GM18517 (cell line): ENCODE measurements around the gene STK39.

ENCODE experiments used
- ATAC-seq: cut with Tn5 transposase; IDR thresholded peaks from one replicate; pipeline ENCODE4 v1.9.1; 2021; ENCODE audit warnings: mild to moderate bottlenecking, moderate library complexity; ENCODE audit not compliant: unreplicated experiment

Gene STK39

DNA sequence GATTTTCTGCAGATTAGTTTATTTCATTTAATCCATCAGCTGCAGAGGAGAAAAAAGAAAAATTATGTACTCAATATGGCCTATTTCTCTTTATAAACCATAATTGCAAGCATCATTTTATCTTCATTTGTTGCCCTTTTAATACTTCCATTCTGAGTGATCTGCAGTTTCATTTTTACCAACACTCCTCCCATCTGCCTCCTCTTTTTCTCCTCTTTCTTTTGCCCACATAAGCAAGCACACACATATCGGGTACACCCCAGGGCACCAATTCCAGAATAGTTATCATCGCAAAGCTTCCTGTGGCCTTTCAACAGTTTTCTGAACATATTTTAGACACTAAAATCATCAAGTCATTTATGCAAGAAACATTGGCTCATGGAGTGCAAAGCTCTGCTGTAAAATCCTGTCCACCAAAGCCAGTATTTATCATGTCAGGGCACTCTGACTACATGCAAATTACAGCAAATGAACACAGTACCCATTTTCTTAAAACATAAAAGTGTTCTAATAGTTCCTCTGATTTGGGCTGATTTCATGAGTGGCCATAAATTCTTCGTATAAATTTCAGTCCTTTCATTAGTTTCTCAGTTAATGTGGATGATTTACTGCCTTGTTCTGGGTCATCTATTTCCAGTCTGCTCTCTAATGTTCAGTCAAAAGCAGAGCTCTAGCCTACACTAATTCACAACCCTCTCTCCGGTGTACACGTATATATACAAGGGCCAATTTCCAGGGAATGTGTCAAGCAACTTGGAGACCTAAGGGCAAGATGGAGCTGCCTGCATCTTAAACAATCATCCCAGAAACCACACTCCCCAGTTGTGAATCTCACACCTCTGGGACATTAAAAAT lies 281.3 kb downstream of the STK39 start:
- no peak for ATAC-seq

DNA sequence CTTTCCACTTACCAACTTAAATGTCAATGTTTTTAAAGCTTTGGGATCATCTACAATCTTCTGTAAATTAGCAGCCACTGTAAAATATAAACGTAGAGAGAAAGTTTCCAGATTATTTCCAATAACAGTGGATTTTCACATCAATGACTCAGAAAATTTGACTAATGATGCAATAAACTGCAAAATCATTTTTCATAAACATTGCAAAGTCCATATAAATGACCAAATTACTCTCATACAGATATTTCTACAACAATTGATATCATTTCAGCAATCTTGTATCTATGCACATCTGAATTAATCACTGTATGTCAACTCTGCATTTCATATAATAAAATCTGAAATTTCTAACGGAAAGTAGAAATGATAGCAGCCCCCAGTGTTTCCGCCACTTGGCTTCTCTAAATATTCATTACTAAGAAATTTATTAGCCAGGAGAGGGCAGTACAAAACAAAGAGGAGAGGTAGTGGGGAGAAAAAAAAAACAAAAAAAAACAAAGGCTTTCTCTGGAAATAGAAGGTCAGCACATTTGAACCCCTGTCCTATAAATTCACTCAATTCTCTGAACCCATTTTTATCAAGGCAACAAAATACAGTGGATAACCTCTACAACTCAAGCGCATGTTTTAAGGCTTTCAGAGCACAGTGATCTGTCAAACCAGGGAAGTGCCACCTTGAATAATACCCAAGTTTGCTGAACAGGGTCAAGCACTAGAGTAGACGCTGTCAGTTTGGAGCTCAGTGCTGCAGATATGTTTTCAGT lies 282.6 kb downstream of the STK39 start:
- no peak for ATAC-seq

GRCh38 chr2:167963899-167964649 lies 283.3 kb downstream of the STK39 start:
- ATAC-seq: no peak

DNA sequence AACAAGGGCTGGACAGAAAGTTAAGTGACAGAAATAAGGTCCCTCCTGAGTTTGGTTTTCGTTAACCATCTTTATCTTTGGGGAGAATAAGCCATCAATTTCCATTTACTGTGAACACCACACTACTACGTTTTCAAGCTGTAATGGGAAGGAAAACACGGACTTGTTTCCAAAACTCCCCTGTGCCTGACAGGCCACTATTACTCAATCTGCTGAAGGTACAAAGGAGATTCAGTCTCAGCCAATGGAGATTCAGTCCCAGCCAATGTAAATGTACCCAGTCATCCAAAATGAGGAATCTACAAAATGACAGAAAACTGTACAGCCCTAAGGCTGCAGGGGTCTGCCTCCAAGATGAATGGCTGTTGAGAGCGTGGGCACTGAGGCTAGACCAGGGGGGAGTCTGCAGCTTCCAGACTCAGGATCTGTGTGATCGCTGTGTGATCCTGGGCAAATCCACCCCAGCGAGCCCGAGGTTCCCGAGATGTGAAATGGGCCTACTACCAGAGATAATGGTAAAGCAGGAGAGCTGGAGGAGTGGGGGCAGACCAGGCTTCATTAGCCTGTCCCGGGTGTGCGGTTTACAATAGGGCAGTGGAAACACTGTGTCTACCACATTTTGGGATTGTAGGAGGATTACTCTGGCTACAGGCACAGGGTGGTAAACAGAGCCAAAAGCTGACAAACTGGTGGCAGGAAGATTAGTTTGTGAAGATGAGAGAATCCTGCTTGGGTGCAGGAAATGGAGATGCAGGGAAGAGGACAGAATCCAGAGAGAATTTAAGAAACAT lies 284.8 kb downstream of the STK39 start:
- no peak for ATAC-seq

GRCh38 chr2:167961536-167962048 lies 285.8 kb downstream of the STK39 start:
- no peak for ATAC-seq

GRCh38 chr2:167960089-167960747 lies 287.2 kb downstream of the STK39 start:
- no peak for ATAC-seq

- ATAC-seq: no peak
Observed at GRCh38 chr2:167957662-167958061, 289.7 kb downstream of the STK39 start.

DNA sequence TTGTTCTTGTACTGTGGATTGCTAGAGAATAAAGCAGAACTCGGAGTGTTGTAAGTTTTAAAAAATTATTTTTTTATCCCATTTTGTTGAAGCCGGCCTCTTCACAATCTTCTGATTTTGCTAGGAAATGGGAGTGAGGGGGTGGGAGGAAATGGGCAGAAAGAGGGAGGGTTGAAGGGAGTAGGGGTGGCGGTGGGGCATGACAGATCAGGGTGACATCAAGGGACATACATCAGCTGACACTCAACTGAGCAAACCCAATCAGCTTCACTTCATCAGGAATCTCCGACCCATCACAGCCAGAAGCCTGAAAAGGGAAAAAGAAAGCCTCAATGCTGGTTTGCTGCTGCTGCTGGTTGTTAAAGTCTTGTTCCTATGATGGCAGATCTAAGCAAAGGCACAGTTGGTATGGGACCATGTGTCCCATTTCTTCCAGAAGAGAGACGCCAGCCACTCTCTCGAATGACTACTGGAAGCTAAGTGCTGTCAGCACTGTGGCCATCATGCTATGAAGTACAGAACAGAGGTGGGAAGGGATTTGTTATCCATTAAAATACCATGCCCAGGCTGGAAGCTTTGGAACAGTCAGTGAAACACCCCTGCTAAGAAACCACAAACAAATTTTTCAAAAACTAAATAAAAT lies 292.0 kb downstream of the STK39 start:
- ATAC-seq: no peak

DNA sequence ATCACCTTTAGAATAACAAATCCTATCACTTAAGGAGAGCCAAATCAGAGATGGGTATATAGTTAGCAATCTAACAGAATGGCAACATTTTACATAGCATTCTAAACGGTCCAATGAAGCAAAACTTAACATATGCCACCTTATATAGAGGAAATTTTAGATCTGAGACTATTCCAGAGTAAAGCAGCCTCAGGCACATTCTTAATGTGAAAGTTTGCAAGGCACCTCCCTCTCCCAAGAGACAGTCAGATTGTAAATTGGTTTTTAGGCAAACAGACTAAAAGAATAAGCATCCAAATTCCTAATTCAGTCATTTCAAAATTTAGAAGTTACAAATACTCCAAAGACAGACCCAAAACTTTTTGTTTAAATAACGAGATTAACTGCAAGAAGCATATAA lies 292.9 kb downstream of the STK39 start:
- ATAC-seq: no peak

GRCh38 chr2:167953776-167954175 lies 293.6 kb downstream of the STK39 start:
- no peak for ATAC-seq

- no peak for ATAC-seq
Observed at GRCh38 chr2:167950571-167950970, 296.8 kb downstream of the STK39 start.

GRCh38 chr2:167946441-167946841 lies 301.0 kb downstream of the STK39 start:
- no peak for ATAC-seq

- ATAC-seq: no peak
Observed at GRCh38 chr2:167945660-167946368, 301.6 kb downstream of the STK39 start.

DNA sequence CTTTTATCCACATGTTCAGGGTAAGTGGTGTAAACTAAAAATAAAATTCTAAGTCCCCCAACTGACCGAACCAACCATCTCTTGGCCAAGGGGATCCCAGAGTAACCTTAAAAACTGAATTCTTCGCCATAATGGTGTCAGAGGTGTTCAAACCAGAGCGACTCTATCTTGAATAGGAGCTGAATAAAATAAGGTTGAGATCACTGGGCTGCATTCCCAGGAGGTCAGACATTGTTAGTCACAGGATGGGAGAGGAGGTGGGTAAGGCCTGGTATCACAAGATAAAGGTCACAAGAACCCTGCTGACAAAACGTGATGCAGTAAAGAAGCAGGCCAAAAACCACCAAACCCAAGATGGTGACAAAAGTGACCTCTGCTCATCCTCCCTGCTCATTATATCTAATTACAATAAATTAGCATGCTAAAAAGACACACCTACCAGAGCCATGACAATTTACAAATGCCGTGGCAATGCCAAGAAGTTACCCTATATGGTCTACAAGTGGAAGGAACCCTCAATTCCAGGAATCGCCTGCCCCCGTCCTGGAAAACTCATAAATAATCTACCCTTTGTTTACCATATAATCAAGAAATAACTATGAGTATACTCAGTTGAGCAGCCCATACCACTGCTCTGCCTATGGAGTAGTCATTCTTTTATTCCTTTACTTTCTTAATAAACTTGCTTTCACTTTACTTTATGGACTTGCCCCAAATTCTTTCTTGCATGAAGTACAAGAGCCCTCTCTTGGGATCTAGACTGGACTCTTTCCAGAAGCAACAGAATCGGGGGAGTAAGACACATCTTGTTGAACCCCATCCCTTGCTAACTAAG lies 302.4 kb downstream of the STK39 start:
- ATAC-seq: no peak

DNA sequence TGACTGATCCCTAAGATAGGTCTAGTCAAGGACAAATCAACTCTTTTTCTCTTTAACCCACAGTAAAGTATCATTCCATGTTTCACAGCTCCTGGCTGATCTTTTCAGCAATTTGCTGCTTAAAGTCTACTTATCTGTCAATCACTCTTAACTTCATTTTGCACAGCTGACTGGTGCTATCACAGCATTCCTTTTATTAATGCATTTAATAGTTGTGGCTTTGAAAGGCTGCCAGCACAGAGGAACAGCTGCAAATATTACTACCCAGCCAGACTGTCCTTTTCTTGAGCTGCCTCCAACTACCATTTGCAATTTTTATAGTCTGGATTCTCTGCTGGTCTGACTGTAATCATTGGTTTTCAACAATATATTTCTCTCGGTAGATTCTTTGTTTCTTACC lies 303.5 kb downstream of the STK39 start:
- ATAC-seq: no peak

DNA sequence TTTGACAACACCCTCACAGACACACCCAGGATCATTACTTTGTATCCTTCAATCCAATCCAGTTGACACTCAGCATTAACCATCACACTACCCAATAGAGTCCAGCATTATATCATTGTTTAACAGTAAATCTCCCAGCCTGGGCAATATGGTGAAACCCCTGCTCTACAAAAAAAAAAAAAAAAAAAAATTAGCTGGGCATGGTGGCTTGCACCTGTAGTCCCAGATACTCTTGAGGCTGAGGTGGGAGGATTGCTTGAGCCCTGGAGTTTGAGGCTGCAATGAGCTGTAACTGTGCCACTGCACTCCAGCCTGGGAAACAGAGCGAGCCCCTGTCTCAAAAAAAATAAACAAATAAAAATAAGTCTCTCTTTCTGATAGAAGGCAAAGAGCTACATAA lies 304.0 kb downstream of the STK39 start:
- ATAC-seq: no peak

- ATAC-seq: no peak
Observed at GRCh38 chr2:167942366-167943081, 304.9 kb downstream of the STK39 start.
